Stimulated activated CD4-positive, alpha-beta T cell treated with anti-CD3 and anti-CD28 coated beads, Interleukin-1b, Interleukin-23, amount 100 ng/mL, for 1 hour (primary cell): ENCODE results near the gene DUSP14.
"Not testable (repeated sequence)": the region's sequence is repeated elsewhere in the genome, so short reads cannot be mapped to it uniquely, and the experiment has no call there.

Experiments used
- DNase-seq, 2 donors: peaks; one replicate each; pipeline ENCODE4 v3.0.0-alpha.2; 2020; ENCODE audit warnings: low read depth in 2 of 2

Gene DUSP14

GRCh38 chr17:37489197-37490001 is at the start of gene DUSP14:
DUSP14 (plus strand) TSS chr17:37489891; CDS start chr17:37512273, 22,382 bp downstream.
- peak; percentile 54 to 55 for DNase-seq

GRCh38 chr17:37440424-37440823 is 49.3 kb upstream of the DUSP14 start:
- DNase-seq: no peak

GRCh38 chr17:37441369-37442014 is 48.2 kb upstream of the DUSP14 start:
- not testable (repeated sequence) for DNase-seq

- no peak for DNase-seq
Measured at GRCh38 chr17:37446027-37446426, 43.7 kb upstream of the DUSP14 start.

GRCh38 chr17:37447641-37448040 is 42.0 kb upstream of the DUSP14 start:
- DNase-seq: no peak

GRCh38 chr17:37450112-37450511 is 39.6 kb upstream of the DUSP14 start:
- DNase-seq: no peak

- not testable (repeated sequence) for DNase-seq
Measured at GRCh38 chr17:37457801-37458200, 31.9 kb upstream of the DUSP14 start.

GRCh38 chr17:37458805-37459204 is 30.9 kb upstream of the DUSP14 start:
- DNase-seq: no peak

- DNase-seq: no peak
Measured at GRCh38 chr17:37461668-37462067, 28.0 kb upstream of the DUSP14 start.

GRCh38 chr17:37462492-37462891 is 27.2 kb upstream of the DUSP14 start:
- no peak for DNase-seq

GRCh38 chr17:37463039-37463438 is 26.7 kb upstream of the DUSP14 start:
- no peak for DNase-seq

GRCh38 chr17:37465069-37465616 is 24.5 kb upstream of the DUSP14 start:
- DNase-seq: no peak

GRCh38 chr17:37466471-37466870 is 23.2 kb upstream of the DUSP14 start:
- no peak for DNase-seq

GRCh38 chr17:37470181-37470580 is 19.5 kb upstream of the DUSP14 start:
- no peak for DNase-seq

- DNase-seq: no peak
Measured at GRCh38 chr17:37475731-37476420, 13.8 kb upstream of the DUSP14 start.

- DNase-seq: no peak
Measured at GRCh38 chr17:37476431-37477120, 13.1 kb upstream of the DUSP14 start.

- no peak for DNase-seq
Measured at GRCh38 chr17:37478187-37478586, 11.5 kb upstream of the DUSP14 start.

GRCh38 chr17:37479025-37479424 is 10.7 kb upstream of the DUSP14 start:
- no peak for DNase-seq

GRCh38 chr17:37480427-37480826 is 9.3 kb upstream of the DUSP14 start:
- DNase-seq: no peak

GRCh38 chr17:37481001-37481665 is 8.6 kb upstream of the DUSP14 start:
- no peak for DNase-seq
